SU-DHL-6 (cell line): Measurements from ENCODE around the gene MALSU1.

Experiments
- H2AFZ ChIP-seq: fragments of 200-600 bp; sonication (generic); 2 replicates; pipeline ENCODE4 v1.6.1; 2014; ENCODE audit warnings: low read depth, mild to moderate bottlenecking, moderate library complexity, mixed read lengths, antibody characterized with exemption, low read length; ENCODE audit not compliant: severe bottlenecking
- H3F3A ChIP-seq: fragments of 200-600 bp; shearing (Covaris generic); 2 replicates; pipeline ENCODE4 v1.6.0; 2016; ENCODE audit warnings: antibody characterized with exemption, mild to moderate bottlenecking; ENCODE audit not compliant: insufficient read depth
- H3K27ac ChIP-seq: fragments of 200-600 bp; sonication (generic); 2 replicates; pipeline ENCODE4 v1.5.1; 2016; ENCODE audit warnings: low read depth, mild to moderate bottlenecking, low read length, moderate library complexity, mixed read lengths
- H3K27me3 ChIP-seq: fragments of 200-600 bp; sonication (generic), shearing (Covaris generic); 2 replicates; pipeline ENCODE4 v1.6.0; 2014; ENCODE audit warnings: mild to moderate bottlenecking, low read length
- H3K36me3 ChIP-seq: fragments of 200-600 bp; sonication (generic); 2 replicates; pipeline ENCODE4 v1.6.1; 2014; ENCODE audit warnings: mild to moderate bottlenecking, low read length, mixed read lengths
- H3K4me2 ChIP-seq: fragments of 300-600, 200-600 bp; shearing (Covaris generic), sonication (generic); 2 replicates; pipeline ENCODE4 v1.6.0; 2014; ENCODE audit warnings: low read length, low read depth, mild to moderate bottlenecking; ENCODE audit not compliant: poor library complexity, severe bottlenecking
- H3K4me3 ChIP-seq: fragments of 200-600 bp; sonication (generic); 2 replicates; pipeline ENCODE4 v1.5.1; 2014; ENCODE audit warnings: antibody characterized with exemption, low read length, mild to moderate bottlenecking, mixed read lengths; ENCODE audit not compliant: insufficient read depth, poor library complexity, severe bottlenecking
- H3K79me2 ChIP-seq: fragments of 200-600 bp; sonication (generic); 2 replicates; pipeline ENCODE4 v1.6.1; 2014; ENCODE audit warnings: mild to moderate bottlenecking, low read length, moderate library complexity; ENCODE audit not compliant: insufficient read depth
- H3K9ac ChIP-seq: fragments of 200-600 bp; sonication (generic); 2 replicates; pipeline ENCODE4 v1.7.0; 2014; ENCODE audit warnings: mild to moderate bottlenecking, low read length
- H3K9me2 ChIP-seq: fragments of 200-600 bp; sonication (generic); replicated peaks from 2 replicates; pipeline ENCODE4 v1.6.1; 2014; ENCODE audit warnings: low read length; ENCODE audit not compliant: insufficient read depth
- H3K9me3 ChIP-seq: fragments of 200-600 bp; sonication (generic); 2 replicates; pipeline ENCODE4 v1.6.1; 2014; ENCODE audit warnings: low read length, mixed read lengths; ENCODE audit not compliant: insufficient read depth
- H4K20me1 ChIP-seq: fragments of 200-600 bp; sonication (generic); 2 replicates; pipeline ENCODE4 v1.6.1; 2014; ENCODE audit warnings: low read depth, mild to moderate bottlenecking, antibody characterized with exemption, low read length, moderate library complexity, mixed read lengths
- EZH2phosphoT487 ChIP-seq: fragments of 200-600 bp; sonication (generic), shearing (Covaris generic); conservative IDR thresholded peaks from 2 replicates; pipeline ENCODE4 v1.6.1; 2018; ENCODE audit warnings: mild to moderate bottlenecking, antibody characterized with exemption, low read length, moderate library complexity, mixed read lengths
- TF ChIP-seq, protein P1 (sequence below): fragments of 200-600 bp; sonication (generic); IDR thresholded peaks from one replicate; pipeline ENCODE4 v1.5.1; 2017; ENCODE audit warnings: antibody characterized with exemption, mild to moderate bottlenecking, low read length, moderate library complexity; ENCODE audit not compliant: insufficient read depth, poor library complexity, severe bottlenecking

Gene MALSU1

DNA sequence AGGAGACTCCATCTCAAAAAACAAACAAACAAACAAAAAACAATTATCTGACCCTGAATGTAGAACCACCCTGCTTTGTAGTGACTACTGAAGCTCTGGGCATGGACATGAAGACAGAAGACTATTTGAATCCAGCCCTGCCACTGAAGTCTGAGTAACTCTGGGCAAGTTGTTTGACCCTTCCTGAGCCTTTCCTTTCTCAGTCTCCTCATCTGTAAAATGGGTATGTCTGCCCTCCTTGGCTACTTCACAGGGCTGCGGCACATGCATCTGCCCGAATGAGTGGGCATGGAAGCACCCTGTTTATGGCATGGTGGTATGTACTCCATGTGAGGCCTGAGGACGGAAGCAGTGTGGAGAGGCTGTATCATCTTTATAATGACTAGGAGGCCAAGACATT, 22.2 kb upstream of the MALSU1 start:
- Histone ChIP-seq H3K9ac (no peak overlapping the region), H2AFZ (peak overlapping the region; percentile 50), H3F3A (peaks cover 9% of the 10 kb centered on the region; the same call in 1 of the 2 replicates), H4K20me1 (no peaks in the 10 kb centered on the region), H3K9me2 (no peaks in the 10 kb centered on the region), H3K4me2 (no peak overlapping the region), H3K27ac (peak overlapping the region; percentile 15), H3K36me3 (no peaks in the 10 kb centered on the region), H3K4me3 (no peak overlapping the region), H3K9me3 (no peaks in the 10 kb centered on the region), H3K79me2 (no peaks in the 10 kb centered on the region; the same call in 1 of the 2 replicates), H3K27me3 (no peaks in the 10 kb centered on the region)
- no peak for TF ChIP-seq EZH2phosphoT487
- TF ChIP-seq, protein P1, sequence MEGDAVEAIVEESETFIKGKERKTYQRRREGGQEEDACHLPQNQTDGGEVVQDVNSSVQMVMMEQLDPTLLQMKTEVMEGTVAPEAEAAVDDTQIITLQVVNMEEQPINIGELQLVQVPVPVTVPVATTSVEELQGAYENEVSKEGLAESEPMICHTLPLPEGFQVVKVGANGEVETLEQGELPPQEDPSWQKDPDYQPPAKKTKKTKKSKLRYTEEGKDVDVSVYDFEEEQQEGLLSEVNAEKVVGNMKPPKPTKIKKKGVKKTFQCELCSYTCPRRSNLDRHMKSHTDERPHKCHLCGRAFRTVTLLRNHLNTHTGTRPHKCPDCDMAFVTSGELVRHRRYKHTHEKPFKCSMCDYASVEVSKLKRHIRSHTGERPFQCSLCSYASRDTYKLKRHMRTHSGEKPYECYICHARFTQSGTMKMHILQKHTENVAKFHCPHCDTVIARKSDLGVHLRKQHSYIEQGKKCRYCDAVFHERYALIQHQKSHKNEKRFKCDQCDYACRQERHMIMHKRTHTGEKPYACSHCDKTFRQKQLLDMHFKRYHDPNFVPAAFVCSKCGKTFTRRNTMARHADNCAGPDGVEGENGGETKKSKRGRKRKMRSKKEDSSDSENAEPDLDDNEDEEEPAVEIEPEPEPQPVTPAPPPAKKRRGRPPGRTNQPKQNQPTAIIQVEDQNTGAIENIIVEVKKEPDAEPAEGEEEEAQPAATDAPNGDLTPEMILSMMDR = no peak

DNA sequence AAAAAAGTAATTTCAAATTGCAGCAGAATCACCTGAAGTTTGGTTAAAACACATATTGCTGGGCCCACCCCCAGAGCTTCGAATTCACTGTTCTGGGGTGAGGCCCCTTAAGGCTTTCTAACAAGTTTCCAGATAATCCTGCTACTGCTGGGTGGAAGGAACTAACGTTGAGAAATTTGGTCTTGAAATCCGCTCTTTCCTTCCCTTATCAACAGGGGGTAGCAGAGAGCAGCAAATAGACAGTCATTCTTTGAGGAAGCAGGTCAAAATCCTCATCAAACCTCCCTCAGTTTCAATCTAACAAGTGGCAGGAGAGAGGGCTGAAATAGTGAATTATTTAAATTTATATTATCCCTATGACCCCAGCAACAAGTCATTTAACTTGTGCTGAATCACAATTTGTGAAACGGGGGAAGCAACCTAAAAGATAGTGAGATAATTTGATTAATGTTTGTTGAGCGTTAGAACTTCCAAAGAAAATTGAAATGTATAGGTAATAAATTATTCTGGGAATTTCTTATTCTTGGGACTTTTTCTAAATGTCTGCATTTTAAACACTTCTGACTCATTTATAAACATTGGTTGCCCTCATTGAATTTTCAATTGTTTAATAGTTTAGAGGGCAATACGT, 21.7 kb upstream of the MALSU1 start:
- Histone ChIP-seq H3K9me3 (no peaks in the 10 kb centered on the region), H3K4me2 (peak overlapping the region; percentile 21), H2AFZ (peak overlapping the region; percentile 50), H3K79me2 (no peaks in the 10 kb centered on the region; the same call in 1 of the 2 replicates), H3K9ac (no peak overlapping the region), H3F3A (peaks cover 9% of the 10 kb centered on the region; the same call in 1 of the 2 replicates), H3K27me3 (no peaks in the 10 kb centered on the region), H3K27ac (peak overlapping the region; percentile 15), H3K4me3 (no peak overlapping the region), H4K20me1 (no peaks in the 10 kb centered on the region), H3K9me2 (no peaks in the 10 kb centered on the region), H3K36me3 (no peaks in the 10 kb centered on the region)
- TF ChIP-seq, protein P1 = peak; percentile 89
- TF ChIP-seq EZH2phosphoT487 = no peak

DNA sequence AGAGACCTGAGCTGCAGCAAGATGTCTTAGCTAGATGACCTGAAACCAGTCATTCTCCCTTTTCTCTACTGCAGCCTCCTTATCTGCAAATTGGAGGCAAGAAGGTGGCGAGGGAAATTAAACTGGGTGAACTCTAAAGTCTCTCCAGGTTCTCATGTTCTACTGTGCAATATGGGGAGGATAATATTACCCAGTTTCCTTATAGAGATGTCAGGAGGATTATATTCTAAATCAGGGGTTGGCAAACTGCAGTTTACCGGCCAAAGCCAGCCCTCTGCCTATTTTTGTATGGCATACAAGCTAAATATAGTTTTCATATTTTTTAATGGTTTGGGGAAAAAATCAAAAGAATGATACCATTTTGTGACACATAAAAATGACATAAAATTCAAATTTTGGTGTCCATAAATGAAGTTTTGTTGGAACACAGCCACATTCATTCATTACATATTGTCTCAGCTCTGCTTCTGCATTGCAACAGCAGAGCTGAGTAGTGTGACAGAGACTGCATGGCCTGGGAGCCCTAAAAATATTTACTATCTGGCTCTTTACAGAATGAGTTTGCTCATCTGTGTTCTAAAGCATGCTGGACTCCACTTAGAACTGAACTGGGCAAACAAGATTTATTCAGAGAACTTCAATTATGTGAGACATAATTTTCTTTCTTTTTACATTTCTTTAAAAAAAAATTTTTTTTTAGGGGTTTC, 19.2 kb upstream of the MALSU1 start:
- Histone ChIP-seq H3K4me3 (no peak overlapping the region), H3K27ac (no peak overlapping the region)
- TF ChIP-seq, protein P1 = no peak
- no peak for TF ChIP-seq EZH2phosphoT487

More for the DNA sequence above, 19.2 kb upstream of the MALSU1 start:
- Histone ChIP-seq H3K9me2 (no peaks in the 10 kb centered on the region), H3K36me3 (no peaks in the 10 kb centered on the region), H3K27me3 (no peaks in the 10 kb centered on the region), H3K9me3 (no peaks in the 10 kb centered on the region), H2AFZ (no peak overlapping the region), H3K9ac (no peak overlapping the region), H3F3A (peaks cover 9% of the 10 kb centered on the region; the same call in 1 of the 2 replicates), H4K20me1 (no peaks in the 10 kb centered on the region), H3K4me2 (no peak overlapping the region), H3K79me2 (no peaks in the 10 kb centered on the region)
